ENCODE measurements around the gene ZNF628. TPM values are rescaled to one million over a fixed set of nuclear protein-coding genes. Genes with fewer than 3 reads are reported as not detected.
A peak's percentile ranks its signal among the peaks of the same experiment; 100 is the strongest.

ZNF628 gene
- total RNA-seq, 4 donors from 2014 or later: 2.1 to 12.0 (median 6.5) TPM

- no peaks in the 10 kb centered on the region for H3K4me1 ChIP-seq
- H3K9me3 ChIP-seq: no peaks in the 10 kb centered on the region
- no peak overlapping the region for H3K27ac ChIP-seq
- 93 to 96% methylated on average over 9 of the region's 9 CpGs for WGBS, 2 donors
- intact Hi-C loops (cut with DNase I): loop anchor here (2.0 to 10.0 kb wide), 2 partner anchors 40 to 198 kb away; no protein-coding TSS in a partner anchor
- H3K4me3 ChIP-seq (replicated peaks in 1 of 3): no peak overlapping the region
- no peaks in the 10 kb centered on the region for H3K27me3 ChIP-seq
- TF ChIP-seq CTCF (IDR thresholded peaks at IDR 0.05) (no peak), POLR2A (IDR thresholded peaks at IDR 0.05) (no peak)
- no peaks in the 10 kb centered on the region for H3K36me3 ChIP-seq
- no peak for DNase-seq
Observed at GRCh38 chr19:55502197-55502952, 26.0 kb downstream of the ZNF628 start.

- no peak overlapping the region for H3K27ac ChIP-seq
Observed at GRCh38 chr19:55503157-55503501, 26.7 kb downstream of the ZNF628 start.

GRCh38 chr19:55503502-55504251 lies 27.3 kb downstream of the ZNF628 start:
- H3K27me3 ChIP-seq: no peaks in the 10 kb centered on the region
- no peak overlapping the region for H3K27ac ChIP-seq
- H3K4me1 ChIP-seq: no peaks in the 10 kb centered on the region
- H3K36me3 ChIP-seq: no peaks in the 10 kb centered on the region
- TF ChIP-seq CTCF (IDR thresholded peaks at IDR 0.05) (peak; percentile 95 to 99 (median 98)), POLR2A (IDR thresholded peaks at IDR 0.05) (no peak)
- H3K9me3 ChIP-seq: no peaks in the 10 kb centered on the region
- intact Hi-C loops (cut with DNase I): loop anchor here (2.0 to 10.0 kb wide), 3 partner anchors 41 to 361 kb away; no protein-coding TSS in a partner anchor
- H3K4me3 ChIP-seq (replicated peaks in 1 of 3): peak overlapping the region in 1 of 3 donors; percentile 21
- 14 to 18% methylated on average over 52 to 57 of the region's 64 CpGs for WGBS, 2 donors
- peak; percentile 93 for DNase-seq

More at GRCh38 chr19:55503157-55503501, 26.7 kb downstream of the ZNF628 start:
- intact Hi-C loops (cut with DNase I): loop anchor here (2.0 to 10.0 kb wide), 2 partner anchors 40 to 198 kb away; no protein-coding TSS in a partner anchor
- DNase-seq: no peak
- H3K27me3 ChIP-seq: no peaks in the 10 kb centered on the region
- TF ChIP-seq POLR2A (IDR thresholded peaks at IDR 0.05): no peak
- no peak for TF ChIP-seq CTCF (IDR thresholded peaks at IDR 0.05)
- H3K36me3 ChIP-seq: no peaks in the 10 kb centered on the region
- H3K4me3 ChIP-seq (replicated peaks in 1 of 3): no peak overlapping the region
- H3K9me3 ChIP-seq: no peaks in the 10 kb centered on the region
- H3K4me1 ChIP-seq: no peaks in the 10 kb centered on the region
- WGBS, 2 donors: 85 to 89% methylated on average over 17 of the region's 17 CpGs

GRCh38 chr19:55504252-55504603 lies 27.8 kb downstream of the ZNF628 start:
- 32 to 36% methylated on average over 13 of the region's 13 CpGs for WGBS, 2 donors
- Histone ChIP-seq H3K36me3 (no peaks in the 10 kb centered on the region), H3K9me3 (no peaks in the 10 kb centered on the region), H3K4me1 (no peaks in the 10 kb centered on the region), H3K27me3 (no peaks in the 10 kb centered on the region), H3K27ac (no peak overlapping the region), H3K4me3 (replicated peaks in 1 of 3) (peak overlapping the region in 1 of 3 donors; percentile 21)
- TF ChIP-seq POLR2A (IDR thresholded peaks at IDR 0.05) (no peak), CTCF (IDR thresholded peaks at IDR 0.05) (no peak)
- intact Hi-C loops (cut with DNase I): loop anchor here (2.0 to 10.0 kb wide), 2 partner anchors 199 to 361 kb away; no protein-coding TSS in a partner anchor
- DNase-seq: no peak
